Activated T-helper 2 cell treated with anti-CD3 and anti-CD28 coated beads, Interferon-gamma antibody, Interleukin-2, Interleukin-4, amounts not matched to agents 10 μg/mL and 5 μg/mL and 100 μg/mL, durations not matched to agents 14 hours and 24 hours and 36 hours (primary cell): ENCODE results near the gene PPP1R7. TPM values are rescaled to one million over a fixed set of nuclear protein-coding genes. Genes with fewer than 3 reads are reported as not detected.

Source experiments
- DNase-seq: peaks from one replicate; pipeline ENCODE4 v3.0.0; 2021; ENCODE audit warnings: low spot score
- H3K27ac Mint-ChIP-seq: one replicate; pipeline ENCODE4 v1.8.0; 2021; ENCODE audit warnings: mixed read lengths
- H3K27me3 Mint-ChIP-seq: one replicate; pipeline ENCODE4 v1.8.0; 2021; ENCODE audit warnings: low read depth, mixed read lengths
- H3K36me3 Mint-ChIP-seq: one replicate; pipeline ENCODE4 v1.8.0; 2021; ENCODE audit warnings: low read depth, mixed read lengths
- H3K4me1 Mint-ChIP-seq: one replicate; pipeline ENCODE4 v1.8.0; 2021; ENCODE audit warnings: low read depth, mixed read lengths
- H3K4me3 Mint-ChIP-seq: one replicate; pipeline ENCODE4 v1.8.0; 2021; ENCODE audit warnings: low read depth, mild to moderate bottlenecking, moderate library complexity, mixed read lengths
- H3K9me3 Mint-ChIP-seq: one replicate; pipeline ENCODE4 v1.8.0; 2021; ENCODE audit warnings: mixed read lengths
- intact Hi-C: fragments of 100-400 bp; cut with micrococcal nuclease; formaldehyde crosslinking; loops from one replicate; pipeline ENCODE4 v1.15.1; 2023
- total RNA-seq: library from RNA; stranded (reverse); gene quantifications from 2 replicates; pipeline ENCODE4 v1.2.3, GENCODE V29; 2022

Gene PPP1R7
- total RNA-seq, 1 donor from 2014 or later: 101 TPM

DNA sequence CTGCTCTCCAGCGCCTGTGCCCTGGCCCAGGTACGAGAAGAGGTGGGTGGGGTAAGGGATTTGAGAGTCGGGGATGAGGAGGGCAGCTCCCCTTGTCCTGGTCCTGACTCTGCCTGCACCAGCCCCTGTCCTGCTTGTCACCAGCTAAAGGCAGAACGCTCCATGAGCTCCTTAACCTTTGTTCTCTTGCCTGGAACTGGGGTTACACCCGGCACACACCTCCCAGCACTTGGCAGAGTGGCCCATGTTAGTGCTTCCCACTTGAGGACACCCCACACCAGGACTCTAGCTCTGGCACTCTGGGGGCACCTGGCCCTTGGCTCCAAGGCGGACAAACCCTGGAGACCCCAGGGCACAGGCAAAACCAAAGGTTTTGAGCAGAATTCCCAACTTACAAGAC is 57.4 kb downstream of the PPP1R7 start:
- Mint-ChIP-seq H3K4me3 (no peak overlapping the region), H3K27ac (no peak overlapping the region), H3K36me3 (no peaks in the 10 kb centered on the region), H3K9me3 (no peaks in the 10 kb centered on the region), H3K27me3 (no peaks in the 10 kb centered on the region), H3K4me1 (no peaks in the 10 kb centered on the region)
- no peak for DNase-seq
- intact Hi-C loops: no loop called here

DNA sequence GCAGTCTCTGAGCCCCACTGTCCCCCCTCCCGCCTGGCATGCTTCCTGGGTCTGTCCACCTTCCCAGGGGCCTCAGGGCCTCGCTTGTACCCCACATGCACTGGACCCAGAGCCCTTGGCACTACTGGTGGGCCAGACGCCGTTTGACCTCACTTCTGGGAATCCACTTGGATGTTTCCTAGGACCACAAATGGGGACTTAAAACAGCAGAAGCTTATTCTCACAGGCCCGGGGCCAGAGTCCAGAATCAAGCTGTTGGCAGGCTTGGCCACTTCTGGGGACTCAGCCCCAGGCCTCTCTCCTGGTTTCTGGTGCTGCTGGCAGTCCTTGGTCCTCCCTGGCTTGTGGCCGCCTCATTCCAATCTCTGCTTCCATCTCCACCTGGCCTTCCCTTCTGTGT is 57.8 kb downstream of the PPP1R7 start:
- no peak for DNase-seq
- intact Hi-C loops: no loop called here
- Mint-ChIP-seq H3K36me3 (no peaks in the 10 kb centered on the region), H3K4me3 (no peak overlapping the region), H3K27me3 (no peaks in the 10 kb centered on the region), H3K4me1 (no peaks in the 10 kb centered on the region), H3K27ac (no peak overlapping the region), H3K9me3 (no peaks in the 10 kb centered on the region)

DNA sequence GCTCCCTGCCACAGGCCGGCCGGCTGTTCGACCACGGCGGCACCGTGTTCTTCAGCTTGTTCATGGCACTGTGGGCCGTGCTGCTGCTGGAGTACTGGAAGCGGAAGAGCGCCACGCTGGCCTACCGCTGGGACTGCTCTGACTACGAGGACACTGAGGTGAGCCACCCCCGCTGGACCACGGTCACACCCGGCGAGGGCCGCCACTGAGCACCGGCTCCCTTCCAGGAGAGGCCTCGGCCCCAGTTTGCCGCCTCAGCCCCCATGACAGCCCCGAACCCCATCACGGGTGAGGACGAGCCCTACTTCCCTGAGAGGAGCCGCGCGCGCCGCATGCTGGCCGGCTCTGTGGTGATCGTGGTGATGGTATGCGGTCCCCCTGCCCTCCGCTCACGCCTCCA is 59.0 kb downstream of the PPP1R7 start:
- H3K27me3 Mint-ChIP-seq: no peaks in the 10 kb centered on the region
- H3K27ac Mint-ChIP-seq: no peak overlapping the region
- no peaks in the 10 kb centered on the region for H3K4me1 Mint-ChIP-seq
- no peaks in the 10 kb centered on the region for H3K36me3 Mint-ChIP-seq
- H3K9me3 Mint-ChIP-seq: no peaks in the 10 kb centered on the region
- DNase-seq: no peak
- intact Hi-C loops: no loop called here
- H3K4me3 Mint-ChIP-seq: no peak overlapping the region

DNA sequence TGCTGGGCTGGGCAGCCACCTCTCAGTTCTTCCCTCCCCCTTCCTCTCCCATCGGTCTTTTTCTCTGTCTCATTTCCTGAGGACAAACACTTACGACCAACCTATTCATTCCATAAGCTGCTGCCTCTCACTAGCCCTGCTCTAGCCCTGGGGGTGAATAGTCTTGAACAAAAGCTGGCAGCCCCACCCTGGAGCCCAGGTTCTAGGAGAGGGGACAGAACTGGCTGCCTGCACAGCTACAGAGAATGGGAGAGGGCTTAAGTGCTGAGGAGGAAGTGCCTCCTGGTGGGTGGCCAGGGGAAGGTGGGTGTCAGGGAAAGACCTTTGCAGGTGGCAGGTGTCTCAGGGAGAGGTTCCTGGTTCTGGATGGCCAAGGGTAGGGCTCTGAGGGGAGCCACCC is 61.0 kb downstream of the PPP1R7 start:
- H3K27me3 Mint-ChIP-seq: no peaks in the 10 kb centered on the region
- no peaks in the 10 kb centered on the region for H3K4me1 Mint-ChIP-seq
- no peak for DNase-seq
- H3K4me3 Mint-ChIP-seq: no peak overlapping the region
- no peak overlapping the region for H3K27ac Mint-ChIP-seq
- intact Hi-C loops: no loop called here
- no peaks in the 10 kb centered on the region for H3K36me3 Mint-ChIP-seq
- H3K9me3 Mint-ChIP-seq: no peaks in the 10 kb centered on the region

DNA sequence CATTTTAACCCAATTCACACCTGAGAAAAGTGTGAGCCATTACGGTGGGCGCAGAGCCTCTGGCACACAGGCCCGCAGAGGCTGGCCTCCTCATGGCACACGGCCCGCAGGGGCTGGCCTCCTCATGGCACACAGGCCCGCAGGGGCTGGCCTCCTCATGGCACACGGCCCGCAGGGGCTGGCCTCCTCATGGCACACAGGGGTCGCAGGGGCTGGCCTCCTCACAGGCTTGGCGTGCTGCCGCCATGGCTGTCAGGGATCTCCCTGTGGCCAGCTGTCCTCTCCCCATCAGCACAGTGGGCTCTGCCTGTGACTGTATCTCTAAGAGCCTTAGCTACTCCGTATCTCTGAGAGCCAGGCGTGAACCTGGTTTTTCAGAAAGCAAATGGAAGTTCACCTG is 62.8 kb downstream of the PPP1R7 start:
- intact Hi-C loops: no loop called here
- H3K4me1 Mint-ChIP-seq: no peaks in the 10 kb centered on the region
- no peak overlapping the region for H3K4me3 Mint-ChIP-seq
- DNase-seq: no peak
- H3K36me3 Mint-ChIP-seq: no peaks in the 10 kb centered on the region
- peaks cover 5% of the 10 kb centered on the region for H3K27me3 Mint-ChIP-seq
- H3K9me3 Mint-ChIP-seq: no peaks in the 10 kb centered on the region
- H3K27ac Mint-ChIP-seq: no peak overlapping the region

DNA sequence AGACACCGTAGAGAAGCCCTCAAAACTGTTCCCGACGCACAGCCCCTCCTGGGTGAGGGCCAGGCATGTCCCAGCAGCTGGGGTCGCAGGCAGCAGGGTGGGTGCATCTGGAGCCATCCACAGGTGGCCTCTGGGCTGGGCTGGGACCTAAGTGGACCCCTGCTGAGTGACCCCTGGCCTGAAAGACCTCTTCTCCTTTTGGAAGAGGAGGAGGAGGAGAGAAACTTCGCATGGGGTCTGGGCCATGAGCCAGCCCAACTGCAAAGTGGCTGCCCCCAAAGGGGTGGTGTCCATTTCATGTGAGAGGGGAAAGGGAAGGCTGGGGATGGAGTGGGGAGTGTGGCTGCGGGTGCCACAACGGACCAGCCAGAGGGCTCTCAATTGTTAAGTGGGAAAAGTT is 63.3 kb downstream of the PPP1R7 start:
- no peak for DNase-seq
- Mint-ChIP-seq H3K27me3 (peaks cover 7% of the 10 kb centered on the region), H3K36me3 (no peaks in the 10 kb centered on the region), H3K4me3 (no peak overlapping the region), H3K4me1 (peaks cover 2% of the 10 kb centered on the region), H3K27ac (no peak overlapping the region), H3K9me3 (no peaks in the 10 kb centered on the region)
- intact Hi-C loops: no loop called here

DNA sequence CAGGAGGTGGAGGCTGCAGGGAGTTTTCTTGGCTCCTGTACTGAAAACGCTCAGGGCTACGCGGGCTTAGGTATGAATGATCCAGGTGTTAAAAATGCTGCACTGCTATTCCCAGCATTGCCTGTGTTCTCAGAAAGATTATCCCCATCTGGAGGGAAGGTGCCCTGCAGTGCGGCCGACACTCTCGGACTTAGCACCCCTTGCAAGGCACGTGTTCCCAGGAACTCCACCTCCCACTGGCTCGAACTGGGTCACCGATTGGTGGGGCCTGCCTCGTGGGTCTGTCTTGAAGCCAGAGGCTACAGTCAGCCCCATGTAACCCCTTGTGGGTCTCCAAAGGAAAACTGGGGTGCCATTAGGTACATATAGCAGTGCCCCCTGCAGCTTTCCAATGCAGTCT is 63.9 kb downstream of the PPP1R7 start:
- Mint-ChIP-seq H3K27me3 (peaks cover 12% of the 10 kb centered on the region), H3K4me1 (peaks cover 6% of the 10 kb centered on the region), H3K36me3 (no peaks in the 10 kb centered on the region), H3K27ac (no peak overlapping the region), H3K9me3 (no peaks in the 10 kb centered on the region), H3K4me3 (no peak overlapping the region)
- DNase-seq: no peak
- intact Hi-C loops: no loop called here

DNA sequence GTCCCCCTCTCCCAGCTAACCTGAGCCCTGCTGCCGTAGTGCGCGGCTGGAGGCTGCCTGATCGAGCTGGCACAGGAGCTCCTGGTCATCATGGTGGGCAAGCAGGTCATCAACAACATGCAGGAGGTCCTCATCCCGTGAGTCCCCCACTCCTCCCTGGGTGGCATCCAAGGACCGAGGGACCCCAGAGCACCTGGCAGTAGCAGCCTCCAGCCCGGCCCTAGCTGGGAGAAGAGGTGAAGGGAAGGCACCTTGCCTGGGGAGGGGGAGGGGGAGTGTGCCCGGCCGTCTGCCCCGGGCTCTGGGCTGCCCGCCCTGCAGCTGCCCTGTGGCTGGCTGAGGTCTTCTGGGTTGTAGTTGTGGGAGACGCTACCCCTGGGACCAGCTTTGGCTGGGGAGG is 64.5 kb downstream of the PPP1R7 start:
- Mint-ChIP-seq H3K27me3 (peaks cover 16% of the 10 kb centered on the region), H3K27ac (no peak overlapping the region), H3K9me3 (no peaks in the 10 kb centered on the region), H3K4me3 (no peak overlapping the region), H3K36me3 (no peaks in the 10 kb centered on the region), H3K4me1 (peaks cover 7% of the 10 kb centered on the region)
- intact Hi-C loops: loop anchor here (5.0 kb wide), 2 partner anchors 112 to 652 kb away; partner anchors contain the start of genes DUSP28 and MTERF4
- DNase-seq: no peak

DNA sequence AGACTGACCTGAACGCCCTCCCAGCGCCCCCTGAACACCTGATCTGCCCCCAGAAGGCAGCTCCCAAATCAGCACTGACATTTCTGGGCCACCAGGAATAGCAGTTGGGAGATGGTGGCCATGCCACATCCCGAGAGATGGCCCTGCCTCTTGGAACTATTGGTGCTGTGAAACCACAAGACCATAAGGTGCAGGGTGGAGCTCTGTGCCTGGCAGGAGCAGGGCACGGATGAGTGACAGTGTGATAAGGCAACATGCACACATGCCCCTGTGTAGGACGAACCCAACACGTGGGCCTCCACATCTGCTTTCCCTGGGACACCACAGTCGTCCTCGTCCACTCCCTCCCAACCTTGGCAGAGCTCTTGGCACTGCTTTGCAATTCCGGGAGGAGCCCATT is 65.2 kb downstream of the PPP1R7 start:
- intact Hi-C loops: loop anchor here (5.0 kb wide), 2 partner anchors 113 to 653 kb away; partner anchors contain the start of genes DUSP28 and MTERF4
- no peak for DNase-seq
- H3K27ac Mint-ChIP-seq: no peak overlapping the region
- H3K9me3 Mint-ChIP-seq: no peaks in the 10 kb centered on the region
- peaks cover 7% of the 10 kb centered on the region for H3K4me1 Mint-ChIP-seq
- H3K4me3 Mint-ChIP-seq: no peak overlapping the region
- H3K27me3 Mint-ChIP-seq: peaks cover 19% of the 10 kb centered on the region
- no peaks in the 10 kb centered on the region for H3K36me3 Mint-ChIP-seq

DNA sequence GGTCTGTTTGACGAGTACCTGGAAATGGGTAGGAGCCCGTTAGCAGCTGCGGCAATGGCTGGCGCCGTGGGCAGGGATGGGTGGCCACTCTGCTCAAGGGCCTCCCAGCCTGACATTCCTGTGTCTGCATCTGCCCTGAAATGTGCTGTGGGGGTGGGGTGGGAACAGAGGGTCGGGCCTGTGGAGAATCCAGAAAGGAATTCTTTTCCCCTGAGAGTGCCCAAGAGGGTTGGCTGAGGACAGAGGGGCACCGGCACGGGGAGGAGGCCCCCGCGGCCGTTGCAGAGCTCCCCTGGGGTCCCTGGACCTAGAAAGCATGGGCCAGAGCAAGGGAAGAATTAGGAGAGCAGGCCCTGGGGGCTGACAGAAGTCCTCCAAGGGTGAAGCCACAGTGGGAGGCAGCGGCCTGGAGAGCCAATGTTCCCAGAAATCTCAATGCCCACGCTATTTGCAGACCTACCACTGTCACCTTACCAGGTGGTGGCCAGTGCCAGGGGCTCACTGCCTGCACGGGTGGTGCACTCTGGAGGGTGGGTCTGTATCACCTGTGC is 66.0 kb downstream of the PPP1R7 start:
- no peaks in the 10 kb centered on the region for H3K36me3 Mint-ChIP-seq
- DNase-seq: no peak
- peaks cover 19% of the 10 kb centered on the region for H3K27me3 Mint-ChIP-seq
- H3K4me3 Mint-ChIP-seq: peak overlapping the region; percentile 72
- H3K4me1 Mint-ChIP-seq: peaks cover 7% of the 10 kb centered on the region
- intact Hi-C loops: loop anchor here (5.0 kb wide), 2 partner anchors 114 to 654 kb away; partner anchors contain the start of genes DUSP28 and MTERF4
- H3K9me3 Mint-ChIP-seq: no peaks in the 10 kb centered on the region
- no peak overlapping the region for H3K27ac Mint-ChIP-seq

DNA sequence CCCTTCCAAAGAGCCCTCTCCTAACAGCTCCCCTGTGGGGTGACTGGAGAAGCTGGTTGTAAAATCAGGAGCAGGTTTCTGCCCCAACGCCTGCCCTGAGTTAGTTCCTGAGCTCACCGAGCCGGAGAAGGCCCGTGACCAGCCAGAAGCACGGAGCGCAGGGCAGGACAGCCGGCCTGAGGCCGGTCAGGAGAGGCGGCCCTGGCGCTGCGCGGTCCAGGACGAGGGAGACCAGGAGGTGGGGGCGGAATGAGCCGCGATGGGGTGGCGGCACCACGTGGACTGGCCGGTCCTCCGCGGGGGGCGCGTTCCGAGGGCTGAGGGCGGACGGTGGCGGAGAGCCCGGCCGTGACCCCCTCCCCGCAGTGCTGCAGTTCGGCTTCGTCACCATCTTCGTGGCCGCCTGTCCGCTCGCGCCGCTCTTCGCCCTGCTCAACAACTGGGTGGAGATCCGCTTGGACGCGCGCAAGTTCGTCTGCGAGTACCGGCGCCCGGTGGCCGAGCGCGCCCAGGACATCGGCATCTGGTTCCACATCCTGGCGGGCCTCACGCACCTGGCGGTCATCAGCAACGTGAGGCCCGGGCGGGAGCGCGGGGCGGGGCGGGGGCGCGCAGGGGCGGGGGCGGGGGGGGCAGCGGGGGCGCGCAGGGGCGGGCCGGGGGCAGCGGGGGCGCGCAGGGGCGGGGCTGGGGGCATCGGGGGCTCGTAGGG is 67.2 kb downstream of the PPP1R7 start:
- DNase-seq: peak; percentile 21
- Mint-ChIP-seq H3K4me3 (peak overlapping the region; percentile 79), H3K36me3 (no peaks in the 10 kb centered on the region), H3K27ac (no peak overlapping the region), H3K9me3 (no peaks in the 10 kb centered on the region), H3K27me3 (peaks cover 19% of the 10 kb centered on the region), H3K4me1 (peaks cover 7% of the 10 kb centered on the region)
- intact Hi-C loops: loop anchor here (5.0 kb wide), 2 partner anchors 115 to 655 kb away; partner anchors contain the start of genes DUSP28 and MTERF4

DNA sequence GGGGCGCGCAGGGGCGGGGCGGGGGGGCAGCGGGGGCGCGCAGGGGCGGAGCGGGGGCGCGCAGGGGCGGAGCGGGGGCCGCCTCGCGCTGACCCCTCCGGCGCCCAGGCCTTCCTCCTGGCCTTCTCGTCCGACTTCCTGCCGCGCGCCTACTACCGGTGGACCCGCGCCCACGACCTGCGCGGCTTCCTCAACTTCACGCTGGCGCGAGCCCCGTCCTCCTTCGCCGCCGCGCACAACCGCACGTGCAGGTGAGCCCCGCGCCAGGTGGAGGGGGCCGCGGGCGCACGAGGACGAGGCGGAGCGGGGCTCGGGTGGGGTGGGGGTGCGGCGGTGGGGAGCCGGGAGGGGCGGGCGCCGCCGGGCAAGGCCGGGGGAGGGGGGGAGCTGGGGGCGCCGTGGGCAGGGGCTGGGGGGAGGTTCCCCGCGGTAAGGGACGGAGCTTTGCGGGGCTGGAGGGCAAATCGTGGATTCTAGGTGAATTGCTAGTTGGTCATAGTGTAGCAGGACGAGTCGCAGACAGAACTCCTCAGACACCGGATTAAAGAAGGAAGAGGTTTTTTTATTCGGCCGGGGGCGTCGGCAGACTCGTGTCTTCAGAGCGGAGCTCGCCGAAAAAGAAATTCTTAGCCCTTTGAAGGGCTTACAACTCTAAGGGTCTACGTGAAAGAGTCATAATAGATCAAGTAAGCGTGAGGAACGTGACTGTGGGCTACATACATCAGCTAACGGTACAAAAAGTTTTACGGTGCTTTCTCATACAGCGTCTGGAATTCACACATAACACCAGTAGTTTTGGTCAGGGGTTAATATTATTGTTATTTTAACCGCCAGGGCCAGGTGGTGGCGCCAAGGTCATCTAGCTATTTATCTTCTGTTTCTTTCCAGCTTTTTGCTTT is 68.1 kb downstream of the PPP1R7 start:
- H3K4me1 Mint-ChIP-seq: peaks cover 10% of the 10 kb centered on the region
- intact Hi-C loops: loop anchor here (5.0 kb wide), 2 partner anchors 116 to 656 kb away; partner anchors contain the start of genes DUSP28 and MTERF4
- H3K27me3 Mint-ChIP-seq: peaks cover 19% of the 10 kb centered on the region
- peak; percentile 22 for DNase-seq
- H3K27ac Mint-ChIP-seq: peak overlapping the region; percentile 69
- no peaks in the 10 kb centered on the region for H3K9me3 Mint-ChIP-seq
- peak overlapping the region; percentile 84 for H3K4me3 Mint-ChIP-seq
- no peaks in the 10 kb centered on the region for H3K36me3 Mint-ChIP-seq
